IMR-90 (cell line): Measurements from ENCODE around the gene CPSF2. TPM values are rescaled to one million over a fixed set of nuclear protein-coding genes. Genes with fewer than 3 reads are reported as not detected.

Experiments used
- ATAC-seq: fragments of 200-7000 bp; cut with Tn5 transposase; 2 replicates; pipeline ENCODE4 v1.9.1; 2020; ENCODE audit warnings: low read depth, mild to moderate bottlenecking, moderate library complexity
- BruUV-seq: library from RNA; stranded (reverse); fragments of 400-500 nt; replicated peaks from 2 replicates; lab custom pipeline; 2021; lab: Mats Ljungman, UMichigan
- CTCF ChIA-PET: fragments of 300-600 bp; formaldehyde crosslinking; extraction: SDS; loops from one replicate; lab custom pipeline; 2021; ENCODE audit warnings: antibody characterized with exemption; lab: Yijun Ruan, JAX
- POLR2A ChIA-PET: fragments of 300-600 bp; sonication (Branson Sonifier 250); formaldehyde crosslinking; loops from one replicate; lab custom pipeline; 2022; ENCODE audit warnings: antibody characterized with exemption; ENCODE audit not compliant: unreplicated experiment; lab: Charles Lee
- DNase-seq: peaks from one replicate; pipeline ENCODE4 v3.0.0; 2013
- H2AFZ ChIP-seq: replicated peaks from 2 replicates; pipeline ENCODE3; 2013; ENCODE audit warnings: low read length, mild to moderate bottlenecking; ENCODE audit not compliant: poor library complexity
- H2AK5ac ChIP-seq: 2 replicates; pipeline ENCODE4 v1.6.1; 2013; ENCODE audit warnings: low read depth, low read length, inconsistent platforms
- H2AK9ac ChIP-seq: replicated peaks from 2 replicates; pipeline ENCODE3; 2013; ENCODE audit warnings: mild to moderate bottlenecking, low read depth, low read length, moderate library complexity; ENCODE audit not compliant: poor library complexity
- H2BK120ac ChIP-seq: 2 replicates; pipeline ENCODE4 v1.6.1; 2013; ENCODE audit warnings: low read depth, low read length, inconsistent platforms
- H2BK15ac ChIP-seq: 3 replicates; pipeline ENCODE4 v1.6.1; 2013; ENCODE audit warnings: low read depth, low read length, inconsistent platforms
- H2BK20ac ChIP-seq: 2 replicates; pipeline ENCODE4 v1.6.1; 2013; ENCODE audit warnings: low read depth, mild to moderate bottlenecking, inconsistent platforms, low read length, moderate library complexity
- H2BK5ac ChIP-seq: 2 replicates; pipeline ENCODE4 v1.6.1; 2013; ENCODE audit warnings: mild to moderate bottlenecking, low read depth, low read length, inconsistent platforms; ENCODE audit not compliant: poor library complexity, severe bottlenecking
- H3K14ac ChIP-seq: replicated peaks from 2 replicates; pipeline ENCODE4 v1.6.1; 2013; ENCODE audit warnings: low read depth, low read length, inconsistent platforms
- H3K18ac ChIP-seq: 2 replicates; pipeline ENCODE4 v1.6.1; 2013; ENCODE audit warnings: low read depth, low read length, control low read depth
- H3K23ac ChIP-seq: 2 replicates; pipeline ENCODE4 v1.6.1; 2013; ENCODE audit warnings: low read depth, low read length, inconsistent platforms
- H3K27ac ChIP-seq: 2 replicates; pipeline ENCODE4 v1.5.1; 2013; ENCODE audit warnings: mild to moderate bottlenecking, control low read depth, low read length; ENCODE audit not compliant: insufficient read depth
- H3K27me3 ChIP-seq: 2 replicates; pipeline ENCODE4 v1.6.1; 2013; ENCODE audit warnings: low read length; ENCODE audit not compliant: control insufficient read depth, insufficient read depth
- H3K36me3 ChIP-seq: 2 replicates; pipeline ENCODE4 v1.6.1; 2013; ENCODE audit warnings: low read length, mixed read lengths; ENCODE audit not compliant: control insufficient read depth, insufficient read depth
- H3K4ac ChIP-seq: 2 replicates; pipeline ENCODE4 v1.6.1; 2013; ENCODE audit warnings: low read depth, low read length, inconsistent platforms
- H3K4me1 ChIP-seq: 2 replicates; pipeline ENCODE4 v1.6.1; 2013; ENCODE audit warnings: low read length, mixed read lengths; ENCODE audit not compliant: control insufficient read depth, insufficient read depth
- H3K4me2 ChIP-seq: 2 replicates; pipeline ENCODE4 v1.6.1; 2013; ENCODE audit warnings: low read depth, mild to moderate bottlenecking, control low read depth, low read length, moderate library complexity
- H3K4me3 ChIP-seq: 2 replicates; pipeline ENCODE4 v1.5.1; 2013; ENCODE audit warnings: low read depth, mild to moderate bottlenecking, control low read depth, low read length, moderate library complexity; ENCODE audit not compliant: insufficient read depth
- H3K56ac ChIP-seq: 2 replicates; pipeline ENCODE4 v1.6.1; 2013; ENCODE audit warnings: low read length, inconsistent platforms; ENCODE audit not compliant: insufficient read depth; ENCODE audit errors: extremely low read depth
- H3K79me1 ChIP-seq, 2 experiments: 2 replicates each; pipeline ENCODE4 v1.6.1; 2013; ENCODE audit warnings: low read length in 2 of 2, inconsistent platforms in 1 of 2, low read depth in 1 of 2
- H3K9ac ChIP-seq: 2 replicates; pipeline ENCODE4 v1.6.1; 2013; ENCODE audit warnings: low read depth, low read length, control low read depth
- H3K9me1 ChIP-seq: 2 replicates; pipeline ENCODE4 v1.6.1; 2013; ENCODE audit warnings: low read length, inconsistent platforms; ENCODE audit not compliant: insufficient read depth
- H3K9me3 ChIP-seq: 2 replicates; pipeline ENCODE4 v1.6.1; 2013; ENCODE audit warnings: low read length; ENCODE audit not compliant: control insufficient read depth, insufficient read depth
- H4K20me1 ChIP-seq: 2 replicates; pipeline ENCODE4 v1.6.1; 2013; ENCODE audit warnings: low read length, inconsistent platforms; ENCODE audit not compliant: insufficient read depth
- H4K5ac ChIP-seq: 2 replicates; pipeline ENCODE4 v1.6.1; 2013; ENCODE audit warnings: mild to moderate bottlenecking, low read depth, low read length, control low read depth
- H4K8ac ChIP-seq, 2 experiments: 2 replicates each; pipeline ENCODE4 v1.6.1; 2013; ENCODE audit warnings: low read depth in 2 of 2, low read length in 2 of 2, control low read depth in 1 of 2, inconsistent platforms in 1 of 2
- H4K91ac ChIP-seq: 2 replicates; pipeline ENCODE4 v1.6.1; 2013; ENCODE audit warnings: low read depth, low read length, inconsistent platforms; ENCODE audit not compliant: insufficient read depth
- CTCF ChIP-seq: conservative IDR thresholded peaks from 2 replicates; pipeline ENCODE4 v1.5.1; 2012; ENCODE audit warnings: mild to moderate bottlenecking, low read depth, low read length, improper control_type of control experiment
- FOS ChIP-seq: fragments of 150-350 bp; IDR thresholded peaks from 2 replicates; pipeline ENCODE4 v1.6.1; 2016; ENCODE audit warnings: low read depth, low read length
- MAZ ChIP-seq: IDR thresholded peaks from 2 replicates; pipeline ENCODE4 v1.6.1; 2012; ENCODE audit warnings: low read depth, mild to moderate bottlenecking, low read length, improper control_type of control experiment, moderate library complexity, borderline replicate concordance
- USF2 ChIP-seq: fragments of 150-350 bp; IDR thresholded peaks from 2 replicates; pipeline ENCODE4 v1.6.1; 2017; ENCODE audit warnings: mild to moderate bottlenecking, antibody characterized with exemption, low read length, low read depth
- WGBS, 2 experiments: methylation state at CpG; one replicate each; pipeline versions ENCODE4 v1.1.5 to v1.1.7; 2013; ENCODE audit warnings: missing lambda C conversion rate in 2 of 2; ENCODE audit not compliant: insufficient read length in 1 of 2; ENCODE audit errors: extremely low coverage in 2 of 2; 5-methylcytosine and 5-hydroxymethylcytosine counted together
- dilution Hi-C: fragments of 300-500 bp; cut with HindIII; formaldehyde crosslinking; loops from one replicate; pipeline ENCODE4 v1.14.3; 2018; ENCODE audit warnings: low sequenced_read_pairs; ENCODE audit not compliant: unreplicated experiment
- in situ Hi-C: fragments of 300-500 bp; cut with MboI; formaldehyde crosslinking; loops from 3 replicates; pipeline ENCODE4 v1.14.3; 2019; ENCODE audit warnings: low sequenced_read_pairs, inconsistent platforms, mixed read lengths
- intact Hi-C: fragments of 100-400 bp; cut with micrococcal nuclease; formaldehyde crosslinking; loops from 2 replicates; pipeline ENCODE4 v1.10.0; 2022
- polyA plus RNA-seq, 3 experiments: library from polyadenylated mRNA; depleted of rRNA; stranded (reverse); fragments of >200 nt; gene quantifications; 2 replicates each; pipeline ENCODE4 v1.2.3, GENCODE V29; 2012; ENCODE audit warnings: low replicate concordance in 1 of 3
- total RNA-seq: library from RNA; depleted of rRNA; stranded (reverse); fragments of >200 nt; gene quantifications from 2 replicates; pipeline ENCODE4 v1.2.3, GENCODE V29; 2012

The CPSF2 gene
- total and polyA plus RNA-seq, 2 of the 4 experiments (the other 2 are of a cell fraction), result 18.5 to 30.6 TPM

GRCh38 chr14:92175811-92176210 is 54.0 kb downstream of the CPSF2 start:
- no peak overlapping the region for H2AK5ac ChIP-seq
- BruUV-seq, result no TSS peak
- dilution Hi-C loops, result no loop called here

More at GRCh38 chr14:92175811-92176210, 54.0 kb downstream of the CPSF2 start:
- Histone ChIP-seq H3K9me1 (no peaks in the 10 kb centered on the region), H3K18ac (no peak overlapping the region), H3K56ac (no peak overlapping the region), H3K4me1 (peaks cover 2% of the 10 kb centered on the region), H3K27ac (no peak overlapping the region), H3K4me2 (no peak overlapping the region), H3K14ac (no peak overlapping the region), H2BK120ac (no peak overlapping the region), H3K79me1 (no peaks in the 10 kb centered on the region), H3K4ac (no peak overlapping the region), H2AK9ac (no peak overlapping the region), H3K9me3 (no peaks in the 10 kb centered on the region), H3K9ac (no peak overlapping the region), H2BK5ac (no peak overlapping the region), H3K4me3 (no peak overlapping the region), H4K20me1 (no peaks in the 10 kb centered on the region), H4K91ac (no peak overlapping the region), H2AFZ (no peak overlapping the region), H3K36me3 (no peaks in the 10 kb centered on the region), H2BK20ac (no peak overlapping the region), H3K23ac (no peak overlapping the region), H2BK15ac (no peak overlapping the region), H3K27me3 (no peaks in the 10 kb centered on the region), H4K8ac (no peak overlapping the region), H4K5ac (no peak overlapping the region)
- intact Hi-C loops (no loop called here), in situ Hi-C loops (no loop called here)
- DNase-seq, result no peak
- no peak for ATAC-seq
- ChIA-PET CTCF (interaction anchor here (1.1 kb wide), 1 partner anchor 16 kb away, joined by 3 read pairs; no protein-coding TSS in a partner anchor), POLR2A (no interaction called here)
- WGBS, 2 experiments, result no CpG with 5 or more reads among the region's 2 CpGs
- TF ChIP-seq USF2 (no peak), FOS (no peak), MAZ (no peak), CTCF (no peak)
